ENCODE measurements around the gene COA8.

- TF ChIP-seq POLR2AphosphoS5 (IDR thresholded peaks at IDR 0.05; ENCODE audit: low read length) (no peak), ETV6 (conservative IDR thresholded peaks at IDR 0.05 in 1 of 2, IDR thresholded peaks at IDR 0.05 in 1 of 2; ENCODE audit: borderline replicate concordance in 1 of 2, low read depth in 1 of 2) (no peak)
These were observed 42.5 kb upstream of the COA8 start for GRCh38 chr14:103520269-103520656.
